HEK293 (cell line): ENCODE measurements around the gene LTBP1.

ENCODE experiments used
- CTCF ChIA-PET: fragments of 350-600 bp; formaldehyde crosslinking; extraction: SDS; loops from one replicate; lab custom pipeline; 2021; ENCODE audit warnings: antibody characterized with exemption; lab: Yijun Ruan, JAX
- POLR2A ChIA-PET: fragments of 300-600 bp; formaldehyde crosslinking; extraction: SDS; loops from one replicate; lab custom pipeline; 2020; ENCODE audit warnings: antibody characterized with exemption, inconsistent platforms; lab: Yijun Ruan, JAX
- H3K27ac ChIP-seq: fragments of 200-500 bp; sonication (Bioruptor generic); 2 replicates; pipeline ENCODE4 v1.5.1; 2014; ENCODE audit warnings: low read depth, low read length, control low read depth, inconsistent platforms; ENCODE audit errors: extremely low read depth
- H3K36me3 ChIP-seq, 2 experiments: fragments of 200-500 bp in 1 of 2; sonication (Bioruptor generic) in 1 of 2; 1 replicate in 1 of 2; 2 replicates in 1 of 2; pipeline ENCODE4 v1.5.1; 2014 to 2017; ENCODE audit warnings: inconsistent platforms in 2 of 2, low read length in 2 of 2; ENCODE audit not compliant: control insufficient read depth in 2 of 2, insufficient read depth in 1 of 2
- H3K4me1 ChIP-seq: fragments of 200-500 bp; sonication (Bioruptor generic); 2 replicates; pipeline ENCODE4 v1.5.1; 2014; ENCODE audit warnings: mild to moderate bottlenecking, low read length, inconsistent platforms; ENCODE audit not compliant: control insufficient read depth, insufficient read depth
- H3K4me3 ChIP-seq: 2 replicates; pipeline ENCODE4 v1.5.1; 2011; ENCODE audit warnings: low read depth, mild to moderate bottlenecking, control low read depth, low read length, moderate library complexity
- H3K9me3 ChIP-seq: fragments of 200-500 bp; sonication (Bioruptor generic); 2 replicates; pipeline ENCODE4 v1.5.1; 2014; ENCODE audit warnings: low read depth, low read length, inconsistent platforms; ENCODE audit not compliant: control insufficient read depth, insufficient read depth
- FEZF1 ChIP-seq: fragments of 450-650 bp; formaldehyde crosslinking; IDR thresholded peaks from 2 replicates; pipeline ENCODE4 v1.5.1; 2016; ENCODE audit warnings: missing biosample characterization, missing genetic modification characterization
- HOXC10 ChIP-seq: sonication (generic); formaldehyde crosslinking; IDR thresholded peaks from 2 replicates; pipeline ENCODE4 v1.8.1; 2023; ENCODE audit warnings: mild to moderate bottlenecking, missing genetic modification reagents
- KLF1 ChIP-seq: fragments of 450-650 bp; formaldehyde crosslinking; IDR thresholded peaks from 2 replicates; pipeline ENCODE4 v1.5.1; 2016; ENCODE audit warnings: missing biosample characterization, missing genetic modification characterization
- PATZ1 ChIP-seq: fragments of 450-650 bp; formaldehyde crosslinking; IDR thresholded peaks from 2 replicates; pipeline ENCODE4 v1.5.1; 2016; ENCODE audit warnings: missing biosample characterization, missing genetic modification characterization
- PRDM1 ChIP-seq: fragments of 450-650 bp; formaldehyde crosslinking; IDR thresholded peaks from 2 replicates; pipeline ENCODE4; 2016; ENCODE audit warnings: missing biosample characterization, missing genetic modification characterization
- PRDM4 ChIP-seq: fragments of 450-650 bp; formaldehyde crosslinking; IDR thresholded peaks from 2 replicates; pipeline ENCODE4 v1.5.1; 2017; ENCODE audit warnings: missing biosample characterization, missing genetic modification characterization
- SETDB1 ChIP-seq: IDR thresholded peaks from one replicate; pipeline ENCODE4 v1.6.1; 2017; ENCODE audit warnings: mild to moderate bottlenecking, low read length, moderate library complexity, mixed read lengths; ENCODE audit not compliant: insufficient read length
- SP3 ChIP-seq: fragments of 450-650 bp; formaldehyde crosslinking; IDR thresholded peaks from 2 replicates; pipeline ENCODE4 v1.5.1; 2016; ENCODE audit warnings: missing biosample characterization, missing genetic modification characterization
- YY1 ChIP-seq: fragments of 450-650 bp; formaldehyde crosslinking; IDR thresholded peaks from 2 replicates; pipeline ENCODE4 v1.5.1; 2018; ENCODE audit warnings: missing biosample characterization, missing genetic modification characterization
- ZBTB21 ChIP-seq: fragments of 450-650 bp; formaldehyde crosslinking; IDR thresholded peaks from 2 replicates; pipeline ENCODE4 v1.5.1; 2017; ENCODE audit warnings: missing biosample characterization, missing genetic modification characterization
- ZBTB44 ChIP-seq: fragments of 450-650 bp; IDR thresholded peaks from 2 replicates; pipeline ENCODE4 v1.5.1; 2018; ENCODE audit warnings: missing biosample characterization, mild to moderate bottlenecking, missing genetic modification characterization
- ZBTB49 ChIP-seq: fragments of 450-650 bp; formaldehyde crosslinking; IDR thresholded peaks from 2 replicates; pipeline ENCODE4 v1.5.1; 2016; ENCODE audit warnings: missing biosample characterization, missing genetic modification characterization, low read depth
- ZFHX2 ChIP-seq: fragments of 450-650 bp; formaldehyde crosslinking; conservative IDR thresholded peaks from 2 replicates; pipeline ENCODE4 v1.5.1; 2016; ENCODE audit warnings: missing biosample characterization, missing genetic modification characterization
- ZNF112 ChIP-seq: fragments of 450-650 bp; formaldehyde crosslinking; IDR thresholded peaks from 2 replicates; pipeline ENCODE4 v1.5.0; 2017; ENCODE audit warnings: missing biosample characterization, missing genetic modification characterization
- ZNF114 ChIP-seq: fragments of 450-650 bp; formaldehyde crosslinking; IDR thresholded peaks from 2 replicates; pipeline ENCODE4 v1.5.0; 2017; ENCODE audit warnings: missing biosample characterization, missing genetic modification characterization
- ZNF140 ChIP-seq: fragments of 450-650 bp; formaldehyde crosslinking; IDR thresholded peaks from 2 replicates; pipeline ENCODE4 v1.5.1; 2016; ENCODE audit warnings: missing biosample characterization, missing genetic modification characterization
- ZNF211 ChIP-seq: fragments of 450-650 bp; formaldehyde crosslinking; IDR thresholded peaks from 2 replicates; pipeline ENCODE4 v1.5.1; 2016; ENCODE audit warnings: low read depth, missing biosample characterization, missing genetic modification characterization
- ZNF221 ChIP-seq: fragments of 450-650 bp; formaldehyde crosslinking; IDR thresholded peaks from 2 replicates; pipeline ENCODE4 v1.5.1; 2017; ENCODE audit warnings: missing biosample characterization, missing genetic modification characterization, borderline replicate concordance
- ZNF394 ChIP-seq: fragments of 450-650 bp; formaldehyde crosslinking; IDR thresholded peaks from 2 replicates; pipeline ENCODE4 v1.5.1; 2016; ENCODE audit warnings: missing biosample characterization, missing genetic modification characterization, mild to moderate bottlenecking, moderate library complexity, borderline replicate concordance
- ZNF433 ChIP-seq: fragments of 450-650 bp; formaldehyde crosslinking; IDR thresholded peaks from 2 replicates; pipeline ENCODE4 v1.5.1; 2016; ENCODE audit warnings: missing biosample characterization, missing genetic modification characterization, low read depth
- ZNF488 ChIP-seq: fragments of 450-650 bp; formaldehyde crosslinking; IDR thresholded peaks from 2 replicates; pipeline ENCODE4 v1.5.1; 2016; ENCODE audit warnings: missing biosample characterization, missing genetic modification characterization
- ZNF792 ChIP-seq: fragments of 450-650 bp; formaldehyde crosslinking; IDR thresholded peaks from 2 replicates; pipeline ENCODE4 v1.5.1; 2016; ENCODE audit warnings: missing biosample characterization, missing genetic modification characterization

LTBP1 gene

GRCh38 chr2:32965523-32966171, 18.9 kb downstream of the LTBP1 start:
- H3K9me3 ChIP-seq = no peaks in the 10 kb centered on the region
- CTCF ChIA-PET = interaction anchor here (0.6 to 1.6 kb wide), 2 partner anchors 69 to 222 kb away, joined by 3 to 8 read pairs; no protein-coding TSS in a partner anchor
- no peak overlapping the region for H3K27ac ChIP-seq
- no peak overlapping the region for H3K4me3 ChIP-seq
- POLR2A ChIA-PET = interaction anchor here (0.6 kb wide), 1 partner anchor 414 kb away, joined by 7 read pairs; no protein-coding TSS in a partner anchor
- no peaks in the 10 kb centered on the region for H3K36me3 ChIP-seq
- no peak for TF ChIP-seq ZNF488
- TF ChIP-seq KLF1 (tag by site-specific recombination) = no peak
- no peak for TF ChIP-seq YY1 (tag by site-specific recombination)
- no peak for TF ChIP-seq ZFHX2 (tag by site-specific recombination)
- TF ChIP-seq ZNF112 = no peak
- no peaks in the 10 kb centered on the region for H3K4me1 ChIP-seq

- no peak overlapping the region for H3K27ac ChIP-seq
- no peaks in the 10 kb centered on the region for H3K4me1 ChIP-seq
- POLR2A ChIA-PET = no interaction called here
- CTCF ChIA-PET = no interaction called here
- H3K9me3 ChIP-seq = no peaks in the 10 kb centered on the region
- no peaks in the 10 kb centered on the region for H3K36me3 ChIP-seq
- TF ChIP-seq ZBTB21 (tag by site-specific recombination) = no peak
- TF ChIP-seq PRDM1 = no peak
- no peak for TF ChIP-seq ZNF221 (tag by site-specific recombination)
- TF ChIP-seq PATZ1 (tag by site-specific recombination) = no peak
- TF ChIP-seq ZNF140 (tag by site-specific recombination) = no peak
- no peak for TF ChIP-seq ZNF792
- no peak for TF ChIP-seq ZNF211 (tag by site-specific recombination)
- no peak for TF ChIP-seq SP3 (tag by site-specific recombination)
- TF ChIP-seq ZNF433 (tag by site-specific recombination) = no peak
- TF ChIP-seq SETDB1 = no peak
- no peak for TF ChIP-seq ZBTB49
- TF ChIP-seq FEZF1 (tag by site-specific recombination) = no peak
- TF ChIP-seq ZNF394 = no peak
- TF ChIP-seq PRDM4 (tag by site-specific recombination) = no peak
- TF ChIP-seq ZBTB44 (tag by site-specific recombination) = no peak
- TF ChIP-seq HOXC10 = no peak
- TF ChIP-seq ZNF114 (tag by site-specific recombination) = no peak
- no peak overlapping the region for H3K4me3 ChIP-seq
Measured at GRCh38 chr2:32969444-32970162, 22.9 kb downstream of the LTBP1 start.
